IMR-90 (cell line): Measurements from ENCODE around the gene RAD51B. TPM values are rescaled to one million over a fixed set of nuclear protein-coding genes. Genes with fewer than 3 reads are reported as not detected.

ENCODE experiments used
- ATAC-seq: fragments of 200-7000 bp; cut with Tn5 transposase; 2 replicates; pipeline ENCODE4 v1.9.1; 2020; ENCODE audit warnings: low read depth, mild to moderate bottlenecking, moderate library complexity
- BruUV-seq: library from RNA; stranded (reverse); fragments of 400-500 nt; replicated peaks from 2 replicates; lab custom pipeline; 2021; lab: Mats Ljungman, UMichigan
- CTCF ChIA-PET: fragments of 300-600 bp; formaldehyde crosslinking; extraction: SDS; loops from one replicate; lab custom pipeline; 2021; ENCODE audit warnings: antibody characterized with exemption; lab: Yijun Ruan, JAX
- POLR2A ChIA-PET: fragments of 300-600 bp; sonication (Branson Sonifier 250); formaldehyde crosslinking; loops from one replicate; lab custom pipeline; 2022; ENCODE audit warnings: antibody characterized with exemption; ENCODE audit not compliant: unreplicated experiment; lab: Charles Lee
- DNase-seq: peaks from one replicate; pipeline ENCODE4 v3.0.0; 2013
- H2AFZ ChIP-seq: replicated peaks from 2 replicates; pipeline ENCODE3; 2013; ENCODE audit warnings: low read length, mild to moderate bottlenecking; ENCODE audit not compliant: poor library complexity
- H2AK5ac ChIP-seq: 2 replicates; pipeline ENCODE4 v1.6.1; 2013; ENCODE audit warnings: low read depth, low read length, inconsistent platforms
- H2AK9ac ChIP-seq: replicated peaks from 2 replicates; pipeline ENCODE3; 2013; ENCODE audit warnings: mild to moderate bottlenecking, low read depth, low read length, moderate library complexity; ENCODE audit not compliant: poor library complexity
- H2BK120ac ChIP-seq: 2 replicates; pipeline ENCODE4 v1.6.1; 2013; ENCODE audit warnings: low read depth, low read length, inconsistent platforms
- H2BK15ac ChIP-seq: 3 replicates; pipeline ENCODE4 v1.6.1; 2013; ENCODE audit warnings: low read depth, low read length, inconsistent platforms
- H2BK20ac ChIP-seq: 2 replicates; pipeline ENCODE4 v1.6.1; 2013; ENCODE audit warnings: low read depth, mild to moderate bottlenecking, inconsistent platforms, low read length, moderate library complexity
- H2BK5ac ChIP-seq: 2 replicates; pipeline ENCODE4 v1.6.1; 2013; ENCODE audit warnings: mild to moderate bottlenecking, low read depth, low read length, inconsistent platforms; ENCODE audit not compliant: poor library complexity, severe bottlenecking
- H3K14ac ChIP-seq: replicated peaks from 2 replicates; pipeline ENCODE4 v1.6.1; 2013; ENCODE audit warnings: low read depth, low read length, inconsistent platforms
- H3K18ac ChIP-seq: 2 replicates; pipeline ENCODE4 v1.6.1; 2013; ENCODE audit warnings: low read depth, low read length, control low read depth
- H3K23ac ChIP-seq: 2 replicates; pipeline ENCODE4 v1.6.1; 2013; ENCODE audit warnings: low read depth, low read length, inconsistent platforms
- H3K27ac ChIP-seq: 2 replicates; pipeline ENCODE4 v1.5.1; 2013; ENCODE audit warnings: mild to moderate bottlenecking, control low read depth, low read length; ENCODE audit not compliant: insufficient read depth
- H3K27me3 ChIP-seq: 2 replicates; pipeline ENCODE4 v1.6.1; 2013; ENCODE audit warnings: low read length; ENCODE audit not compliant: control insufficient read depth, insufficient read depth
- H3K36me3 ChIP-seq: 2 replicates; pipeline ENCODE4 v1.6.1; 2013; ENCODE audit warnings: low read length, mixed read lengths; ENCODE audit not compliant: control insufficient read depth, insufficient read depth
- H3K4ac ChIP-seq: 2 replicates; pipeline ENCODE4 v1.6.1; 2013; ENCODE audit warnings: low read depth, low read length, inconsistent platforms
- H3K4me1 ChIP-seq: 2 replicates; pipeline ENCODE4 v1.6.1; 2013; ENCODE audit warnings: low read length, mixed read lengths; ENCODE audit not compliant: control insufficient read depth, insufficient read depth
- H3K4me2 ChIP-seq: 2 replicates; pipeline ENCODE4 v1.6.1; 2013; ENCODE audit warnings: low read depth, mild to moderate bottlenecking, control low read depth, low read length, moderate library complexity
- H3K4me3 ChIP-seq: 2 replicates; pipeline ENCODE4 v1.5.1; 2013; ENCODE audit warnings: low read depth, mild to moderate bottlenecking, control low read depth, low read length, moderate library complexity; ENCODE audit not compliant: insufficient read depth
- H3K56ac ChIP-seq: 2 replicates; pipeline ENCODE4 v1.6.1; 2013; ENCODE audit warnings: low read length, inconsistent platforms; ENCODE audit not compliant: insufficient read depth; ENCODE audit errors: extremely low read depth
- H3K79me1 ChIP-seq, 2 experiments: 2 replicates each; pipeline ENCODE4 v1.6.1; 2013; ENCODE audit warnings: low read length in 2 of 2, inconsistent platforms in 1 of 2, low read depth in 1 of 2
- H3K9ac ChIP-seq: 2 replicates; pipeline ENCODE4 v1.6.1; 2013; ENCODE audit warnings: low read depth, low read length, control low read depth
- H3K9me1 ChIP-seq: 2 replicates; pipeline ENCODE4 v1.6.1; 2013; ENCODE audit warnings: low read length, inconsistent platforms; ENCODE audit not compliant: insufficient read depth
- H3K9me3 ChIP-seq: 2 replicates; pipeline ENCODE4 v1.6.1; 2013; ENCODE audit warnings: low read length; ENCODE audit not compliant: control insufficient read depth, insufficient read depth
- H4K20me1 ChIP-seq: 2 replicates; pipeline ENCODE4 v1.6.1; 2013; ENCODE audit warnings: low read length, inconsistent platforms; ENCODE audit not compliant: insufficient read depth
- H4K5ac ChIP-seq: 2 replicates; pipeline ENCODE4 v1.6.1; 2013; ENCODE audit warnings: mild to moderate bottlenecking, low read depth, low read length, control low read depth
- H4K8ac ChIP-seq, 2 experiments: 2 replicates each; pipeline ENCODE4 v1.6.1; 2013; ENCODE audit warnings: low read depth in 2 of 2, low read length in 2 of 2, control low read depth in 1 of 2, inconsistent platforms in 1 of 2
- H4K91ac ChIP-seq: 2 replicates; pipeline ENCODE4 v1.6.1; 2013; ENCODE audit warnings: low read depth, low read length, inconsistent platforms; ENCODE audit not compliant: insufficient read depth
- BHLHE40 ChIP-seq: fragments of 150-350 bp; IDR thresholded peaks from 2 replicates; pipeline ENCODE4 v1.6.1; 2016; ENCODE audit warnings: mild to moderate bottlenecking, low read depth, low read length
- CEBPB ChIP-seq: IDR thresholded peaks from 2 replicates; pipeline ENCODE4 v1.6.1; 2012; ENCODE audit warnings: low read depth, low read length, improper control_type of control experiment
- CHD1 ChIP-seq: IDR thresholded peaks from 2 replicates; pipeline ENCODE4 v1.6.1; 2012; ENCODE audit warnings: low read depth, low read length, improper control_type of control experiment
- CTCF ChIP-seq: conservative IDR thresholded peaks from 2 replicates; pipeline ENCODE4 v1.5.1; 2012; ENCODE audit warnings: mild to moderate bottlenecking, low read depth, low read length, improper control_type of control experiment
- ELK1 ChIP-seq: fragments of 150-350 bp; IDR thresholded peaks from 2 replicates; pipeline ENCODE4 v1.6.1; 2016; ENCODE audit warnings: low read depth, mild to moderate bottlenecking, low read length, moderate library complexity, borderline replicate concordance
- FOS ChIP-seq: fragments of 150-350 bp; IDR thresholded peaks from 2 replicates; pipeline ENCODE4 v1.6.1; 2016; ENCODE audit warnings: low read depth, low read length
- MAFK ChIP-seq: IDR thresholded peaks from 2 replicates; pipeline ENCODE4 v1.6.1; 2012; ENCODE audit warnings: low read depth, low read length, improper control_type of control experiment
- MAZ ChIP-seq: IDR thresholded peaks from 2 replicates; pipeline ENCODE4 v1.6.1; 2012; ENCODE audit warnings: low read depth, mild to moderate bottlenecking, low read length, improper control_type of control experiment, moderate library complexity, borderline replicate concordance
- MXI1 ChIP-seq: IDR thresholded peaks from 2 replicates; pipeline ENCODE4 v1.6.1; 2012; ENCODE audit warnings: low read depth, mild to moderate bottlenecking, low read length, moderate library complexity, borderline replicate concordance
- NFE2L2 ChIP-seq: fragments of 150-350 bp; IDR thresholded peaks from 2 replicates; pipeline ENCODE4 v1.6.1; 2016; ENCODE audit warnings: low read depth, mild to moderate bottlenecking, low read length
- POLR2A ChIP-seq: IDR thresholded peaks from 2 replicates; pipeline ENCODE4 v1.6.1; 2012; ENCODE audit warnings: mild to moderate bottlenecking, low read depth, low read length
- RAD21 ChIP-seq: IDR thresholded peaks from 2 replicates; pipeline ENCODE4 v1.6.1; 2012; ENCODE audit warnings: low read length, improper control_type of control experiment
- RCOR1 ChIP-seq: IDR thresholded peaks from 2 replicates; pipeline ENCODE4 v1.6.1; 2012; ENCODE audit warnings: mild to moderate bottlenecking, low read length, improper control_type of control experiment; ENCODE audit not compliant: insufficient replicate concordance
- RFX5 ChIP-seq: IDR thresholded peaks from 2 replicates; pipeline ENCODE4 v1.8.0; 2012; ENCODE audit warnings: low read depth, mild to moderate bottlenecking, low read length, moderate library complexity
- SMC3 ChIP-seq: fragments of 150-350 bp; IDR thresholded peaks from 2 replicates; pipeline ENCODE4 v1.6.1; 2016; ENCODE audit warnings: low read depth, mild to moderate bottlenecking, antibody characterized with exemption, low read length, moderate library complexity
- USF2 ChIP-seq: fragments of 150-350 bp; IDR thresholded peaks from 2 replicates; pipeline ENCODE4 v1.6.1; 2017; ENCODE audit warnings: mild to moderate bottlenecking, antibody characterized with exemption, low read length, low read depth
- dilution Hi-C: fragments of 300-500 bp; cut with HindIII; formaldehyde crosslinking; loops from one replicate; pipeline ENCODE4 v1.14.3; 2018; ENCODE audit warnings: low sequenced_read_pairs; ENCODE audit not compliant: unreplicated experiment
- in situ Hi-C: fragments of 300-500 bp; cut with MboI; formaldehyde crosslinking; loops from 3 replicates; pipeline ENCODE4 v1.14.3; 2019; ENCODE audit warnings: low sequenced_read_pairs, inconsistent platforms, mixed read lengths
- intact Hi-C: fragments of 100-400 bp; cut with micrococcal nuclease; formaldehyde crosslinking; loops from 2 replicates; pipeline ENCODE4 v1.10.0; 2022
- polyA plus RNA-seq, 3 experiments: library from polyadenylated mRNA; depleted of rRNA; stranded (reverse); fragments of >200 nt; gene quantifications; 2 replicates each; pipeline ENCODE4 v1.2.3, GENCODE V29; 2012; ENCODE audit warnings: low replicate concordance in 1 of 3
- total RNA-seq: library from RNA; depleted of rRNA; stranded (reverse); fragments of >200 nt; gene quantifications from 2 replicates; pipeline ENCODE4 v1.2.3, GENCODE V29; 2012

The RAD51B gene
- total and polyA plus RNA-seq, 2 of the 4 experiments (the other 2 are of a cell fraction): 5.1 to 18.8 TPM

- Histone ChIP-seq H3K27ac (no peak overlapping the region), H3K36me3 (no peaks in the 10 kb centered on the region), H3K23ac (no peak overlapping the region), H3K9me1 (peaks cover 4% of the 10 kb centered on the region), H4K91ac (no peak overlapping the region), H3K56ac (no peak overlapping the region), H3K9me3 (no peaks in the 10 kb centered on the region), H3K4me1 (peaks cover 2% of the 10 kb centered on the region), H2BK20ac (no peak overlapping the region), H3K4ac (no peak overlapping the region), H3K9ac (no peak overlapping the region), H3K18ac (no peak overlapping the region), H3K27me3 (no peaks in the 10 kb centered on the region), H4K8ac (no peak overlapping the region), H2AK5ac (no peak overlapping the region), H3K79me1 (0 out of 4 replicates have a peak, but pooled peaks cover 0 to under 1% of the 10 kb centered on the region in 2 experiments), H2AK9ac (no peak overlapping the region), H3K4me2 (no peak overlapping the region), H3K4me3 (no peak overlapping the region), H2BK15ac (no peak overlapping the region), H3K14ac (no peak overlapping the region), H4K5ac (no peak overlapping the region), H4K20me1 (no peaks in the 10 kb centered on the region), H2BK5ac (no peak overlapping the region), H2BK120ac (no peak overlapping the region), H2AFZ (no peak overlapping the region)
- dilution Hi-C loops (no loop called here), intact Hi-C loops (no loop called here), in situ Hi-C loops (no loop called here)
- DNase-seq (no peak), ATAC-seq (no peak)
- BruUV-seq: no TSS peak
- CTCF ChIA-PET: no interaction called here
- POLR2A ChIA-PET: no interaction called here
- TF ChIP-seq RFX5 (no peak), CTCF (no peak), FOS (no peak), RAD21 (no peak), NFE2L2 (no peak), CHD1 (no peak), USF2 (no peak), MAFK (no peak), ELK1 (no peak), MXI1 (no peak), MAZ (no peak), SMC3 (no peak), POLR2A (no peak), CEBPB (no peak), BHLHE40 (no peak), RCOR1 (no peak)
These were observed 550.4 kb downstream of the RAD51B start for GRCh38 chr14:68370057-68370360.
